ENCODE results near the gene SYNE2.
A peak's percentile ranks its signal among the peaks of the same experiment; 100 is the strongest.

DNA sequence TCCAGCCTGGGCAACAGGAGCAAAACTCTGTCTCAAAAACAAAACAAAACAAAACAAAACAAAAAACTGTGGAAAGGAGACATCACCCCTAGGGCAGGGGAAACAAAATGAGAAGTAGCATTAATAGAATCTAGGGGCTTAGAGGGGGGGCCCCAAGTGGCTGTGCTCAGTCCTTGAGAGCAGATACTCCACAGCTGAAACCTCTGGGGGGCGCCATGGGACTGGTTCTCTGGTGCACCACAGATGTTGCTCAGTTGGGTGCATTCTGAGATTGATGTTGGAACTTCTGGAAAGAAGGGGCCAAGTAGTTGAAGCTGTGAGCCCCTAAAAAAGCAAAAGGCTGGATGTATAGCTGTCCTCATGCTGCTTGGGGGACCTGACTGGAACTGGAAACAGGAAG, 11.8 kb upstream of the SYNE2 start:
- TF ChIP-seq, protein P1, sequence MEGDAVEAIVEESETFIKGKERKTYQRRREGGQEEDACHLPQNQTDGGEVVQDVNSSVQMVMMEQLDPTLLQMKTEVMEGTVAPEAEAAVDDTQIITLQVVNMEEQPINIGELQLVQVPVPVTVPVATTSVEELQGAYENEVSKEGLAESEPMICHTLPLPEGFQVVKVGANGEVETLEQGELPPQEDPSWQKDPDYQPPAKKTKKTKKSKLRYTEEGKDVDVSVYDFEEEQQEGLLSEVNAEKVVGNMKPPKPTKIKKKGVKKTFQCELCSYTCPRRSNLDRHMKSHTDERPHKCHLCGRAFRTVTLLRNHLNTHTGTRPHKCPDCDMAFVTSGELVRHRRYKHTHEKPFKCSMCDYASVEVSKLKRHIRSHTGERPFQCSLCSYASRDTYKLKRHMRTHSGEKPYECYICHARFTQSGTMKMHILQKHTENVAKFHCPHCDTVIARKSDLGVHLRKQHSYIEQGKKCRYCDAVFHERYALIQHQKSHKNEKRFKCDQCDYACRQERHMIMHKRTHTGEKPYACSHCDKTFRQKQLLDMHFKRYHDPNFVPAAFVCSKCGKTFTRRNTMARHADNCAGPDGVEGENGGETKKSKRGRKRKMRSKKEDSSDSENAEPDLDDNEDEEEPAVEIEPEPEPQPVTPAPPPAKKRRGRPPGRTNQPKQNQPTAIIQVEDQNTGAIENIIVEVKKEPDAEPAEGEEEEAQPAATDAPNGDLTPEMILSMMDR (IDR thresholded peaks at IDR 0.05; ENCODE audit: control extremely low read depth in 1 of 3, insufficient read depth in 1 of 3, low read depth in 1 of 3, low read length in 3 of 3) = peak; percentile 59 to 91 (median 64)
- TF ChIP-seq BACH1 (IDR thresholded peaks at IDR 0.05; ENCODE audit: low read length) = no peak
- no peak for TF ChIP-seq POLR2A (IDR thresholded peaks at IDR 0.05; ENCODE audit: control extremely low read depth in 1 of 2, low read depth in 2 of 2, low read length in 2 of 2)

All from H1 (cell line).